H1 (cell line): ENCODE results near the gene SEC61A1. TPM values are rescaled to one million over a fixed set of nuclear protein-coding genes. Genes with fewer than 3 reads are reported as not detected.

Experiments used
- CTCF ChIA-PET: fragments of 300-600 bp; sonication (Branson Sonifier 250); formaldehyde crosslinking; loops from one replicate; lab custom pipeline; 2021; ENCODE audit not compliant: partially characterized antibody; lab: Charles Lee
- POLR2A ChIA-PET: fragments of 300-600 bp; sonication (Branson Sonifier 250); formaldehyde crosslinking; loops from one replicate; lab custom pipeline; 2021; ENCODE audit warnings: inconsistent platforms; ENCODE audit not compliant: partially characterized antibody; lab: Charles Lee
- DNase-seq, 2 experiments: peaks; one replicate each; pipeline versions ENCODE4 v3.0.0 to v3.0.0-alpha.2; 2010 to 2022; ENCODE audit warnings: low spot score in 2 of 2, low read depth in 1 of 2, mixed read lengths in 1 of 2
- FAIRE-seq: peaks from 2 replicates; lab custom pipeline; 2011; peaks lifted over from hg19 to GRCh38; lab: Jason Lieb, UNC
- H2AFZ ChIP-seq: 2 replicates; pipeline ENCODE4 v1.8.1; 2012; ENCODE audit warnings: low read length, inconsistent platforms
- H2AK5ac ChIP-seq: 2 replicates; pipeline ENCODE4 v1.6.1; 2013; ENCODE audit warnings: low read depth, low read length
- H2BK120ac ChIP-seq: replicated peaks from 2 replicates; pipeline ENCODE3; 2013; ENCODE audit warnings: low read depth, low read length, inconsistent platforms
- H2BK12ac ChIP-seq: 2 replicates; pipeline ENCODE4 v1.6.1; 2013; ENCODE audit warnings: low read depth, low read length
- H2BK15ac ChIP-seq: 2 replicates; pipeline ENCODE4 v1.6.1; 2013; ENCODE audit warnings: low read length
- H2BK20ac ChIP-seq: 2 replicates; pipeline ENCODE4 v1.6.1; 2013; ENCODE audit warnings: low read length
- H2BK5ac ChIP-seq: 2 replicates; pipeline ENCODE4 v1.6.1; 2013; ENCODE audit warnings: low read depth, low read length
- H3K14ac ChIP-seq: 2 replicates; pipeline ENCODE4 v1.6.1; 2013; ENCODE audit warnings: inconsistent platforms; ENCODE audit not compliant: insufficient read length
- H3K18ac ChIP-seq: 2 replicates; pipeline ENCODE4 v1.6.1; 2013; ENCODE audit warnings: low read length; ENCODE audit errors: extremely low read depth
- H3K23ac ChIP-seq: 2 replicates; pipeline ENCODE4 v1.6.1; 2013; ENCODE audit warnings: inconsistent platforms; ENCODE audit not compliant: insufficient read length
- H3K23me2 ChIP-seq: 2 replicates; pipeline ENCODE4 v1.6.1; 2013; ENCODE audit warnings: low read depth, low read length
- H3K27ac ChIP-seq: 2 replicates; pipeline ENCODE4 v1.6.1; 2011; ENCODE audit warnings: low read depth, low read length, inconsistent platforms
- H3K27me3 ChIP-seq, 4 experiments: replicated peaks in 1 of 4; 1 replicate in 1 of 4; 2 replicates in 3 of 4; pipeline versions ENCODE4 v1.6.1 to v1.8.1; 2011 to 2013; ENCODE audit warnings: low read length in 3 of 4, mild to moderate bottlenecking in 3 of 4, inconsistent platforms in 2 of 4, mixed read lengths in 2 of 4, moderate library complexity in 1 of 4; ENCODE audit not compliant: control insufficient read depth in 3 of 4, insufficient read depth in 3 of 4; ENCODE audit errors: extremely low read depth in 1 of 4
- H3K36me3 ChIP-seq, 4 experiments: 2 replicates each; pipeline versions ENCODE4 v1.6.1 to v1.8.1; 2011 to 2013; ENCODE audit warnings: mild to moderate bottlenecking in 4 of 4, low read length in 3 of 4, moderate library complexity in 2 of 4, control low read depth in 1 of 4, inconsistent platforms in 1 of 4; ENCODE audit not compliant: insufficient read depth in 4 of 4, control insufficient read depth in 2 of 4
- H3K4ac ChIP-seq: replicated peaks from 2 replicates; pipeline ENCODE3; 2013; ENCODE audit warnings: low read length, low read depth, mixed read lengths, inconsistent platforms; ENCODE audit not compliant: insufficient read length
- H3K4me1 ChIP-seq, 4 experiments: replicated peaks in 1 of 4; 1 replicate in 1 of 4; 2 replicates in 3 of 4; pipeline versions ENCODE4 v1.6.1 to v1.8.1; 2011 to 2013; ENCODE audit warnings: low read length in 3 of 4, inconsistent platforms in 2 of 4, mixed read lengths in 1 of 4; ENCODE audit not compliant: insufficient read depth in 4 of 4, control insufficient read depth in 3 of 4
- H3K4me2 ChIP-seq, 2 experiments: 2 replicates each; pipeline versions ENCODE4 v1.6.1 to v1.8.1; 2011 to 2013; ENCODE audit warnings: low read depth in 2 of 2, low read length in 2 of 2, control low read depth in 1 of 2, inconsistent platforms in 1 of 2, mild to moderate bottlenecking in 1 of 2; ENCODE audit not compliant: insufficient read depth in 1 of 2
- H3K4me3 ChIP-seq, 4 experiments: fragments of 200-600, 300-600 bp in 1 of 4; sonication (generic), shearing (Covaris generic), sonication (Bioruptor Twin) in 1 of 4; 2 replicates each; pipeline versions ENCODE4 v1.5.1 to v1.8.1; 2011 to 2016; ENCODE audit warnings: low read length in 4 of 4, low read depth in 3 of 4, control low read depth in 2 of 4, inconsistent platforms in 2 of 4, mild to moderate bottlenecking in 2 of 4, mixed read lengths in 1 of 4, moderate library complexity in 1 of 4; ENCODE audit not compliant: insufficient read depth in 2 of 4; ENCODE audit errors: extremely low read depth in 1 of 4
- H3K56ac ChIP-seq: replicated peaks from 2 replicates; pipeline ENCODE3; 2013; ENCODE audit warnings: low read depth, mild to moderate bottlenecking, mixed read lengths, low read length, inconsistent platforms; ENCODE audit not compliant: insufficient read length
- H3K79me1 ChIP-seq: 2 replicates; pipeline ENCODE4 v1.6.1; 2013; ENCODE audit warnings: low read depth, low read length, control low read depth
- H3K79me2 ChIP-seq, 2 experiments: 2 replicates each; pipeline versions ENCODE4 v1.6.1 to v1.8.1; 2012 to 2013; ENCODE audit warnings: low read length in 2 of 2, mild to moderate bottlenecking in 2 of 2, inconsistent platforms in 1 of 2; ENCODE audit not compliant: insufficient read depth in 2 of 2, control insufficient read depth in 1 of 2
- H3K9ac ChIP-seq, 4 experiments: replicated peaks in 1 of 4; 1 replicate in 1 of 4; 2 replicates in 3 of 4; pipeline versions ENCODE4 v1.6.1 to v1.8.1; 2011 to 2013; ENCODE audit warnings: low read depth in 3 of 4, low read length in 3 of 4, control low read depth in 2 of 4, mild to moderate bottlenecking in 2 of 4, moderate library complexity in 2 of 4, inconsistent platforms in 1 of 4; ENCODE audit errors: extremely low read depth in 1 of 4
- H3K9me3 ChIP-seq, 2 experiments: 2 replicates each; pipeline versions ENCODE4 v1.6.1 to v1.8.1; 2012 to 2013; ENCODE audit warnings: mild to moderate bottlenecking in 2 of 2, moderate library complexity in 2 of 2, control low read depth in 1 of 2, inconsistent platforms in 1 of 2, low read depth in 1 of 2, low read length in 1 of 2, mixed read lengths in 1 of 2; ENCODE audit not compliant: insufficient read depth in 2 of 2
- H4K20me1 ChIP-seq, 2 experiments: replicated peaks in 1 of 2; 2 replicates each; pipeline versions ENCODE3 to v1.8.1; 2011 to 2013; ENCODE audit warnings: inconsistent platforms in 2 of 2, low read length in 2 of 2, mild to moderate bottlenecking in 1 of 2; ENCODE audit not compliant: insufficient read depth in 2 of 2, control insufficient read depth in 1 of 2
- H4K5ac ChIP-seq: 2 replicates; pipeline ENCODE4 v1.6.1; 2013; ENCODE audit warnings: low read length, low read depth, mixed read lengths, inconsistent platforms; ENCODE audit not compliant: insufficient read length
- H4K8ac ChIP-seq: 2 replicates; pipeline ENCODE4 v1.8.0; 2013; ENCODE audit warnings: mild to moderate bottlenecking, moderate library complexity, low read length, inconsistent platforms; ENCODE audit not compliant: insufficient read depth; ENCODE audit errors: extremely low read depth
- H4K91ac ChIP-seq: replicated peaks from 2 replicates; pipeline ENCODE3; 2013; ENCODE audit warnings: low read length, mixed read lengths, inconsistent platforms; ENCODE audit not compliant: insufficient read length
- ATF2 ChIP-seq: IDR thresholded peaks from 2 replicates; pipeline ENCODE4 v1.6.1; 2012; ENCODE audit warnings: low read length, inconsistent platforms
- E2F6 ChIP-seq: IDR thresholded peaks from 2 replicates; pipeline ENCODE4 v1.6.1; 2012; ENCODE audit warnings: inconsistent platforms
- EGR1 ChIP-seq: IDR thresholded peaks from 2 replicates; pipeline ENCODE4 v1.6.1; 2011; ENCODE audit warnings: low read depth, low read length, borderline replicate concordance
- SUZ12 ChIP-seq: fragments of 200-600 bp; sonication (generic); IDR thresholded peaks from 2 replicates; pipeline ENCODE4 v1.6.1; 2012; ENCODE audit warnings: mild to moderate bottlenecking, inconsistent platforms, low read length, moderate library complexity, mixed read lengths
- WGBS, 2 experiments: shearing (Covaris generic) in 1 of 2; methylation state at CpG; one replicate each; pipeline versions ENCODE4 v1.1.6 to v1.1.7; 2013 to 2015; ENCODE audit warnings: low lambda C conversion rate in 2 of 2, mixed read lengths in 2 of 2, inconsistent platforms in 1 of 2, low coverage in 1 of 2, missing lambda C conversion rate in 1 of 2; ENCODE audit not compliant: insufficient replicate concordance in 2 of 2, insufficient coverage in 1 of 2, insufficient read length in 1 of 2; ENCODE audit errors: extremely low coverage in 1 of 2, missing lambda C conversion rate in 1 of 2; 5-methylcytosine and 5-hydroxymethylcytosine counted together
- polyA plus RNA-seq, 7 experiments: library from polyadenylated mRNA; depleted of rRNA in 3 of 7; stranded (reverse) in 5 of 7; unstranded in 2 of 7; fragments of >200 nt in 5 of 7; fragments of 200-250 nt in 2 of 7; gene quantifications; 1 replicate in 5 of 7; 2 replicates in 1 of 7; 4 replicates in 1 of 7; pipeline versions ENCODE4 v1.2.1 to v1.2.3, GENCODE V29; 2011 to 2013; ENCODE audit warnings: missing spikeins in 2 of 7, mixed read lengths in 2 of 7
- total RNA-seq: library from RNA; stranded (reverse); fragmentation: NEBNext Ultra II Directional; extraction: Animal tissue kit (Norgen Biotek cat#: 25700); gene quantifications from 2 replicates; pipeline ENCODE4 v1.2.1, GENCODE V29; 2021

SEC61A1 gene
- total and polyA plus RNA-seq, 2 of the 8 experiments (the other 6 are each of a cell fraction or from before 2014, with no cell fraction given), result 133 to 165 TPM

GRCh38 chr3:128072454-128073184, 20.4 kb downstream of the SEC61A1 start:
- no peak for FAIRE-seq
- Histone ChIP-seq H2BK15ac (no peak overlapping the region), H3K36me3 (peaks cover 25 to 48% (median 39%) of the 10 kb centered on the region in 4 experiments), H4K91ac (no peak overlapping the region), H2BK12ac (no peak overlapping the region), H3K4me1 (peaks cover 5 to 20% (median 14%) of the 10 kb centered on the region in 4 experiments), H3K23ac (no peak overlapping the region), H3K4me2 (no peak overlapping the region), H3K18ac (no peak overlapping the region), H2AFZ (no peak overlapping the region), H4K8ac (no peak overlapping the region), H2BK20ac (no peak overlapping the region), H2BK5ac (no peak overlapping the region), H3K23me2 (peaks cover 9% of the 10 kb centered on the region; the same call in 1 of the 2 replicates), H4K20me1 (peaks cover 19 to 22% of the 10 kb centered on the region in 2 experiments)
- CTCF ChIA-PET, result interaction anchor here (1.2 to 1.8 kb wide), 4 partner anchors 10 to 60 kb away, joined by 3 to 9 read pairs (median 4); no protein-coding TSS in a partner anchor
- no peak for TF ChIP-seq ATF2
- TF ChIP-seq SUZ12, result no peak
- no peak for TF ChIP-seq EGR1
- no peak for TF ChIP-seq E2F6
- TF ChIP-seq, all 59 proteins: peak for 0
- WGBS, 2 experiments, result 87% methylated on average over 13 of the region's 13 CpGs; no CpG with 5 or more reads in 1 of the 2 experiments
- H4K5ac ChIP-seq, result no peak overlapping the region
- H3K27me3 ChIP-seq, result peaks cover 0 to 9% (median 4%) of the 10 kb centered on the region in 4 experiments; a peak in 5 of 7 replicates
- no peaks in the 10 kb centered on the region for H3K9me3 ChIP-seq
- H3K14ac ChIP-seq, result no peak overlapping the region
- POLR2A ChIA-PET, result interaction anchor here (0.9 to 1.6 kb wide), 5 partner anchors 9 to 51 kb away, joined by 3 to 5 read pairs (median 5); partner anchors contain the start of genes RUVBL1 and SEC61A1
- peaks cover 4% of the 10 kb centered on the region; the same call in 1 of the 2 replicates for H3K79me1 ChIP-seq
- no peak overlapping the region for H2AK5ac ChIP-seq
- no peak overlapping the region for H3K56ac ChIP-seq
- H2BK120ac ChIP-seq, result no peak overlapping the region
- no peak for DNase-seq
- no peak overlapping the region for H3K27ac ChIP-seq
- no peak overlapping the region for H3K9ac ChIP-seq
- no peak overlapping the region for H3K4me3 ChIP-seq
- H3K4ac ChIP-seq, result no peak overlapping the region
- H3K79me2 ChIP-seq, result no peaks in the 10 kb centered on the region
